IMR-90 (cell line): ENCODE results near the gene RND1. TPM values are rescaled to one million over a fixed set of nuclear protein-coding genes. Genes with fewer than 3 reads are reported as not detected.

Experiments
- ATAC-seq: fragments of 200-7000 bp; cut with Tn5 transposase; 2 replicates; pipeline ENCODE4 v1.9.1; 2020; ENCODE audit warnings: low read depth, mild to moderate bottlenecking, moderate library complexity
- BruUV-seq: library from RNA; stranded (reverse); fragments of 400-500 nt; replicated peaks from 2 replicates; lab custom pipeline; 2021; lab: Mats Ljungman, UMichigan
- CTCF ChIA-PET: fragments of 300-600 bp; formaldehyde crosslinking; extraction: SDS; loops from one replicate; lab custom pipeline; 2021; ENCODE audit warnings: antibody characterized with exemption; lab: Yijun Ruan, JAX
- POLR2A ChIA-PET: fragments of 300-600 bp; sonication (Branson Sonifier 250); formaldehyde crosslinking; loops from one replicate; lab custom pipeline; 2022; ENCODE audit warnings: antibody characterized with exemption; ENCODE audit not compliant: unreplicated experiment; lab: Charles Lee
- DNase-seq: peaks from one replicate; pipeline ENCODE4 v3.0.0; 2013
- H2AFZ ChIP-seq: replicated peaks from 2 replicates; pipeline ENCODE3; 2013; ENCODE audit warnings: low read length, mild to moderate bottlenecking; ENCODE audit not compliant: poor library complexity
- H2AK5ac ChIP-seq: 2 replicates; pipeline ENCODE4 v1.6.1; 2013; ENCODE audit warnings: low read depth, low read length, inconsistent platforms
- H2AK9ac ChIP-seq: replicated peaks from 2 replicates; pipeline ENCODE3; 2013; ENCODE audit warnings: mild to moderate bottlenecking, low read depth, low read length, moderate library complexity; ENCODE audit not compliant: poor library complexity
- H2BK120ac ChIP-seq: 2 replicates; pipeline ENCODE4 v1.6.1; 2013; ENCODE audit warnings: low read depth, low read length, inconsistent platforms
- H2BK15ac ChIP-seq: 3 replicates; pipeline ENCODE4 v1.6.1; 2013; ENCODE audit warnings: low read depth, low read length, inconsistent platforms
- H2BK20ac ChIP-seq: 2 replicates; pipeline ENCODE4 v1.6.1; 2013; ENCODE audit warnings: low read depth, mild to moderate bottlenecking, inconsistent platforms, low read length, moderate library complexity
- H2BK5ac ChIP-seq: 2 replicates; pipeline ENCODE4 v1.6.1; 2013; ENCODE audit warnings: mild to moderate bottlenecking, low read depth, low read length, inconsistent platforms; ENCODE audit not compliant: poor library complexity, severe bottlenecking
- H3K14ac ChIP-seq: replicated peaks from 2 replicates; pipeline ENCODE4 v1.6.1; 2013; ENCODE audit warnings: low read depth, low read length, inconsistent platforms
- H3K18ac ChIP-seq: 2 replicates; pipeline ENCODE4 v1.6.1; 2013; ENCODE audit warnings: low read depth, low read length, control low read depth
- H3K23ac ChIP-seq: 2 replicates; pipeline ENCODE4 v1.6.1; 2013; ENCODE audit warnings: low read depth, low read length, inconsistent platforms
- H3K27ac ChIP-seq: 2 replicates; pipeline ENCODE4 v1.5.1; 2013; ENCODE audit warnings: mild to moderate bottlenecking, control low read depth, low read length; ENCODE audit not compliant: insufficient read depth
- H3K27me3 ChIP-seq: 2 replicates; pipeline ENCODE4 v1.6.1; 2013; ENCODE audit warnings: low read length; ENCODE audit not compliant: control insufficient read depth, insufficient read depth
- H3K36me3 ChIP-seq: 2 replicates; pipeline ENCODE4 v1.6.1; 2013; ENCODE audit warnings: low read length, mixed read lengths; ENCODE audit not compliant: control insufficient read depth, insufficient read depth
- H3K4ac ChIP-seq: 2 replicates; pipeline ENCODE4 v1.6.1; 2013; ENCODE audit warnings: low read depth, low read length, inconsistent platforms
- H3K4me1 ChIP-seq: 2 replicates; pipeline ENCODE4 v1.6.1; 2013; ENCODE audit warnings: low read length, mixed read lengths; ENCODE audit not compliant: control insufficient read depth, insufficient read depth
- H3K4me2 ChIP-seq: 2 replicates; pipeline ENCODE4 v1.6.1; 2013; ENCODE audit warnings: low read depth, mild to moderate bottlenecking, control low read depth, low read length, moderate library complexity
- H3K4me3 ChIP-seq: 2 replicates; pipeline ENCODE4 v1.5.1; 2013; ENCODE audit warnings: low read depth, mild to moderate bottlenecking, control low read depth, low read length, moderate library complexity; ENCODE audit not compliant: insufficient read depth
- H3K56ac ChIP-seq: 2 replicates; pipeline ENCODE4 v1.6.1; 2013; ENCODE audit warnings: low read length, inconsistent platforms; ENCODE audit not compliant: insufficient read depth; ENCODE audit errors: extremely low read depth
- H3K79me1 ChIP-seq, 2 experiments: 2 replicates each; pipeline ENCODE4 v1.6.1; 2013; ENCODE audit warnings: low read length in 2 of 2, inconsistent platforms in 1 of 2, low read depth in 1 of 2
- H3K9ac ChIP-seq: 2 replicates; pipeline ENCODE4 v1.6.1; 2013; ENCODE audit warnings: low read depth, low read length, control low read depth
- H3K9me1 ChIP-seq: 2 replicates; pipeline ENCODE4 v1.6.1; 2013; ENCODE audit warnings: low read length, inconsistent platforms; ENCODE audit not compliant: insufficient read depth
- H3K9me3 ChIP-seq: 2 replicates; pipeline ENCODE4 v1.6.1; 2013; ENCODE audit warnings: low read length; ENCODE audit not compliant: control insufficient read depth, insufficient read depth
- H4K20me1 ChIP-seq: 2 replicates; pipeline ENCODE4 v1.6.1; 2013; ENCODE audit warnings: low read length, inconsistent platforms; ENCODE audit not compliant: insufficient read depth
- H4K5ac ChIP-seq: 2 replicates; pipeline ENCODE4 v1.6.1; 2013; ENCODE audit warnings: mild to moderate bottlenecking, low read depth, low read length, control low read depth
- H4K8ac ChIP-seq, 2 experiments: 2 replicates each; pipeline ENCODE4 v1.6.1; 2013; ENCODE audit warnings: low read depth in 2 of 2, low read length in 2 of 2, control low read depth in 1 of 2, inconsistent platforms in 1 of 2
- H4K91ac ChIP-seq: 2 replicates; pipeline ENCODE4 v1.6.1; 2013; ENCODE audit warnings: low read depth, low read length, inconsistent platforms; ENCODE audit not compliant: insufficient read depth
- BHLHE40 ChIP-seq: fragments of 150-350 bp; IDR thresholded peaks from 2 replicates; pipeline ENCODE4 v1.6.1; 2016; ENCODE audit warnings: mild to moderate bottlenecking, low read depth, low read length
- CEBPB ChIP-seq: IDR thresholded peaks from 2 replicates; pipeline ENCODE4 v1.6.1; 2012; ENCODE audit warnings: low read depth, low read length, improper control_type of control experiment
- CHD1 ChIP-seq: IDR thresholded peaks from 2 replicates; pipeline ENCODE4 v1.6.1; 2012; ENCODE audit warnings: low read depth, low read length, improper control_type of control experiment
- ELK1 ChIP-seq: fragments of 150-350 bp; IDR thresholded peaks from 2 replicates; pipeline ENCODE4 v1.6.1; 2016; ENCODE audit warnings: low read depth, mild to moderate bottlenecking, low read length, moderate library complexity, borderline replicate concordance
- FOS ChIP-seq: fragments of 150-350 bp; IDR thresholded peaks from 2 replicates; pipeline ENCODE4 v1.6.1; 2016; ENCODE audit warnings: low read depth, low read length
- MAFK ChIP-seq: IDR thresholded peaks from 2 replicates; pipeline ENCODE4 v1.6.1; 2012; ENCODE audit warnings: low read depth, low read length, improper control_type of control experiment
- MAZ ChIP-seq: IDR thresholded peaks from 2 replicates; pipeline ENCODE4 v1.6.1; 2012; ENCODE audit warnings: low read depth, mild to moderate bottlenecking, low read length, improper control_type of control experiment, moderate library complexity, borderline replicate concordance
- MXI1 ChIP-seq: IDR thresholded peaks from 2 replicates; pipeline ENCODE4 v1.6.1; 2012; ENCODE audit warnings: low read depth, mild to moderate bottlenecking, low read length, moderate library complexity, borderline replicate concordance
- NFE2L2 ChIP-seq: fragments of 150-350 bp; IDR thresholded peaks from 2 replicates; pipeline ENCODE4 v1.6.1; 2016; ENCODE audit warnings: low read depth, mild to moderate bottlenecking, low read length
- POLR2A ChIP-seq: IDR thresholded peaks from 2 replicates; pipeline ENCODE4 v1.6.1; 2012; ENCODE audit warnings: mild to moderate bottlenecking, low read depth, low read length
- RAD21 ChIP-seq: IDR thresholded peaks from 2 replicates; pipeline ENCODE4 v1.6.1; 2012; ENCODE audit warnings: low read length, improper control_type of control experiment
- RCOR1 ChIP-seq: IDR thresholded peaks from 2 replicates; pipeline ENCODE4 v1.6.1; 2012; ENCODE audit warnings: mild to moderate bottlenecking, low read length, improper control_type of control experiment; ENCODE audit not compliant: insufficient replicate concordance
- RFX5 ChIP-seq: IDR thresholded peaks from 2 replicates; pipeline ENCODE4 v1.8.0; 2012; ENCODE audit warnings: low read depth, mild to moderate bottlenecking, low read length, moderate library complexity
- SMC3 ChIP-seq: fragments of 150-350 bp; IDR thresholded peaks from 2 replicates; pipeline ENCODE4 v1.6.1; 2016; ENCODE audit warnings: low read depth, mild to moderate bottlenecking, antibody characterized with exemption, low read length, moderate library complexity
- USF2 ChIP-seq: fragments of 150-350 bp; IDR thresholded peaks from 2 replicates; pipeline ENCODE4 v1.6.1; 2017; ENCODE audit warnings: mild to moderate bottlenecking, antibody characterized with exemption, low read length, low read depth
- WGBS, 2 experiments: methylation state at CpG; one replicate each; pipeline versions ENCODE4 v1.1.5 to v1.1.7; 2013; ENCODE audit warnings: missing lambda C conversion rate in 2 of 2; ENCODE audit not compliant: insufficient read length in 1 of 2; ENCODE audit errors: extremely low coverage in 2 of 2; 5-methylcytosine and 5-hydroxymethylcytosine counted together
- dilution Hi-C: fragments of 300-500 bp; cut with HindIII; formaldehyde crosslinking; loops from one replicate; pipeline ENCODE4 v1.14.3; 2018; ENCODE audit warnings: low sequenced_read_pairs; ENCODE audit not compliant: unreplicated experiment
- in situ Hi-C: fragments of 300-500 bp; cut with MboI; formaldehyde crosslinking; loops from 3 replicates; pipeline ENCODE4 v1.14.3; 2019; ENCODE audit warnings: low sequenced_read_pairs, inconsistent platforms, mixed read lengths
- intact Hi-C: fragments of 100-400 bp; cut with micrococcal nuclease; formaldehyde crosslinking; loops from 2 replicates; pipeline ENCODE4 v1.10.0; 2022
- polyA plus RNA-seq, 3 experiments: library from polyadenylated mRNA; depleted of rRNA; stranded (reverse); fragments of >200 nt; gene quantifications; 2 replicates each; pipeline ENCODE4 v1.2.3, GENCODE V29; 2012; ENCODE audit warnings: low replicate concordance in 1 of 3
- total RNA-seq: library from RNA; depleted of rRNA; stranded (reverse); fragments of >200 nt; gene quantifications from 2 replicates; pipeline ENCODE4 v1.2.3, GENCODE V29; 2012
- TF ChIP-seq, protein P1 (sequence below): conservative IDR thresholded peaks from 2 replicates; pipeline ENCODE4 v1.5.1; 2012; ENCODE audit warnings: mild to moderate bottlenecking, low read depth, low read length, improper control_type of control experiment

Gene RND1
- total and polyA plus RNA-seq, 2 of the 4 experiments (the other 2 are of a cell fraction), result under 0.01 to 0.21 TPM

DNA sequence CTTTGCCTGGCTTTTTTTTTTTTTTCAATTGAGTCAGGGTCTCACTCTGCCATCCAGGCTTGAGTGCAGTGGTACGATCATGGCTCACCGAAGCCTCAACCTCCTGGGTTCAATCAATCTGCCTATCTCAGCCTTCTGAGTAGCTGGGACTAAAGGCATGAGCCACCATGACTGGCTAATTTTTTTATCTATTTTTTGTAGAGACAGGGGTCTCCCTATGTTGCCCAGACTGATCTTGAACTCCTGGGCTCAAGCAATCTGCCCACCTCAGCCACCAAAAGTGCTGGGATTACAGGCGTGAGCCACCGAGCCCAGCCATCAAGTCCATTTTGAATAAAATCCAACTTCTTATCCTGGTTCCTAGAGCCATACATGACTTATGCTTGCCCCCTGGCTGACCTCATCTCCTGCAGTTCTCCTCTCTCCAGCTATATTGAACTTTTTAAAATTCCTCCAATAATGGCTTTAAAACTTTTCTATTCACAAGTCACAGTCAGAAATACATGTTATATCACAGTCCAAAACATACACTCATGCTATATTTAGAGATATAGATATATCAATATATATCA lies 10.4 kb upstream of the RND1 start:
- Histone ChIP-seq H3K56ac (no peak overlapping the region), H3K4ac (no peak overlapping the region), H2BK20ac (no peak overlapping the region), H3K4me2 (no peak overlapping the region), H4K8ac (no peak overlapping the region), H2BK5ac (no peak overlapping the region), H3K27me3 (peaks cover 23% of the 10 kb centered on the region), H2AK5ac (no peak overlapping the region), H4K91ac (no peak overlapping the region), H3K36me3 (no peaks in the 10 kb centered on the region), H3K79me1 (no peaks in the 10 kb centered on the region), H3K4me1 (no peaks in the 10 kb centered on the region), H4K5ac (no peak overlapping the region), H2AFZ (no peak overlapping the region), H3K23ac (no peak overlapping the region), H4K20me1 (no peaks in the 10 kb centered on the region), H2BK120ac (no peak overlapping the region), H3K27ac (no peak overlapping the region), H3K14ac (no peak overlapping the region), H3K9ac (no peak overlapping the region), H3K9me1 (no peaks in the 10 kb centered on the region), H3K4me3 (no peak overlapping the region), H3K18ac (no peak overlapping the region), H2AK9ac (no peak overlapping the region), H3K9me3 (no peaks in the 10 kb centered on the region), H2BK15ac (no peak overlapping the region)
- no TSS peak for BruUV-seq
- intact Hi-C loops, result no loop called here
- CTCF ChIA-PET, result no interaction called here
- ATAC-seq (no peak), DNase-seq (no peak)
- no CpG with 5 or more reads among the region's 4 CpGs for WGBS, 2 experiments
- POLR2A ChIA-PET, result no interaction called here
- TF ChIP-seq MXI1 (no peak), RCOR1 (no peak), RFX5 (no peak), FOS (no peak), RAD21 (no peak), CEBPB (no peak), SMC3 (no peak), ELK1 (no peak), POLR2A (no peak), CHD1 (no peak), MAFK (no peak), BHLHE40 (no peak), USF2 (no peak), NFE2L2 (no peak), MAZ (no peak)
- TF ChIP-seq, protein P1, sequence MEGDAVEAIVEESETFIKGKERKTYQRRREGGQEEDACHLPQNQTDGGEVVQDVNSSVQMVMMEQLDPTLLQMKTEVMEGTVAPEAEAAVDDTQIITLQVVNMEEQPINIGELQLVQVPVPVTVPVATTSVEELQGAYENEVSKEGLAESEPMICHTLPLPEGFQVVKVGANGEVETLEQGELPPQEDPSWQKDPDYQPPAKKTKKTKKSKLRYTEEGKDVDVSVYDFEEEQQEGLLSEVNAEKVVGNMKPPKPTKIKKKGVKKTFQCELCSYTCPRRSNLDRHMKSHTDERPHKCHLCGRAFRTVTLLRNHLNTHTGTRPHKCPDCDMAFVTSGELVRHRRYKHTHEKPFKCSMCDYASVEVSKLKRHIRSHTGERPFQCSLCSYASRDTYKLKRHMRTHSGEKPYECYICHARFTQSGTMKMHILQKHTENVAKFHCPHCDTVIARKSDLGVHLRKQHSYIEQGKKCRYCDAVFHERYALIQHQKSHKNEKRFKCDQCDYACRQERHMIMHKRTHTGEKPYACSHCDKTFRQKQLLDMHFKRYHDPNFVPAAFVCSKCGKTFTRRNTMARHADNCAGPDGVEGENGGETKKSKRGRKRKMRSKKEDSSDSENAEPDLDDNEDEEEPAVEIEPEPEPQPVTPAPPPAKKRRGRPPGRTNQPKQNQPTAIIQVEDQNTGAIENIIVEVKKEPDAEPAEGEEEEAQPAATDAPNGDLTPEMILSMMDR, result no peak
- in situ Hi-C loops, result no loop called here
- dilution Hi-C loops, result no loop called here
